H1 (cell line): ENCODE measurements around the gene AADAC. TPM values are rescaled to one million over a fixed set of nuclear protein-coding genes. Genes with fewer than 3 reads are reported as not detected.

Source experiments
- CTCF ChIA-PET: fragments of 300-600 bp; sonication (Branson Sonifier 250); formaldehyde crosslinking; loops from one replicate; lab custom pipeline; 2021; ENCODE audit not compliant: partially characterized antibody; lab: Charles Lee
- POLR2A ChIA-PET: fragments of 300-600 bp; sonication (Branson Sonifier 250); formaldehyde crosslinking; loops from one replicate; lab custom pipeline; 2021; ENCODE audit warnings: inconsistent platforms; ENCODE audit not compliant: partially characterized antibody; lab: Charles Lee
- DNase-seq, 2 experiments: peaks; one replicate each; pipeline versions ENCODE4 v3.0.0 to v3.0.0-alpha.2; 2010 to 2022; ENCODE audit warnings: low spot score in 2 of 2, low read depth in 1 of 2, mixed read lengths in 1 of 2
- FAIRE-seq: peaks from 2 replicates; lab custom pipeline; 2011; peaks lifted over from hg19 to GRCh38; lab: Jason Lieb, UNC
- H2AFZ ChIP-seq: 2 replicates; pipeline ENCODE4 v1.8.1; 2012; ENCODE audit warnings: low read length, inconsistent platforms
- H2AK5ac ChIP-seq: 2 replicates; pipeline ENCODE4 v1.6.1; 2013; ENCODE audit warnings: low read depth, low read length
- H2BK120ac ChIP-seq: replicated peaks from 2 replicates; pipeline ENCODE3; 2013; ENCODE audit warnings: low read depth, low read length, inconsistent platforms
- H2BK12ac ChIP-seq: 2 replicates; pipeline ENCODE4 v1.6.1; 2013; ENCODE audit warnings: low read depth, low read length
- H2BK15ac ChIP-seq: 2 replicates; pipeline ENCODE4 v1.6.1; 2013; ENCODE audit warnings: low read length
- H2BK20ac ChIP-seq: 2 replicates; pipeline ENCODE4 v1.6.1; 2013; ENCODE audit warnings: low read length
- H2BK5ac ChIP-seq: 2 replicates; pipeline ENCODE4 v1.6.1; 2013; ENCODE audit warnings: low read depth, low read length
- H3K14ac ChIP-seq: 2 replicates; pipeline ENCODE4 v1.6.1; 2013; ENCODE audit warnings: inconsistent platforms; ENCODE audit not compliant: insufficient read length
- H3K18ac ChIP-seq: 2 replicates; pipeline ENCODE4 v1.6.1; 2013; ENCODE audit warnings: low read length; ENCODE audit errors: extremely low read depth
- H3K23ac ChIP-seq: 2 replicates; pipeline ENCODE4 v1.6.1; 2013; ENCODE audit warnings: inconsistent platforms; ENCODE audit not compliant: insufficient read length
- H3K23me2 ChIP-seq: 2 replicates; pipeline ENCODE4 v1.6.1; 2013; ENCODE audit warnings: low read depth, low read length
- H3K27ac ChIP-seq: 2 replicates; pipeline ENCODE4 v1.6.1; 2011; ENCODE audit warnings: low read depth, low read length, inconsistent platforms
- H3K27me3 ChIP-seq, 4 experiments: replicated peaks in 1 of 4; 1 replicate in 1 of 4; 2 replicates in 3 of 4; pipeline versions ENCODE4 v1.6.1 to v1.8.1; 2011 to 2013; ENCODE audit warnings: low read length in 3 of 4, mild to moderate bottlenecking in 3 of 4, inconsistent platforms in 2 of 4, mixed read lengths in 2 of 4, moderate library complexity in 1 of 4; ENCODE audit not compliant: control insufficient read depth in 3 of 4, insufficient read depth in 3 of 4; ENCODE audit errors: extremely low read depth in 1 of 4
- H3K36me3 ChIP-seq, 4 experiments: 2 replicates each; pipeline versions ENCODE4 v1.6.1 to v1.8.1; 2011 to 2013; ENCODE audit warnings: mild to moderate bottlenecking in 4 of 4, low read length in 3 of 4, moderate library complexity in 2 of 4, control low read depth in 1 of 4, inconsistent platforms in 1 of 4; ENCODE audit not compliant: insufficient read depth in 4 of 4, control insufficient read depth in 2 of 4
- H3K4ac ChIP-seq: replicated peaks from 2 replicates; pipeline ENCODE3; 2013; ENCODE audit warnings: low read length, low read depth, mixed read lengths, inconsistent platforms; ENCODE audit not compliant: insufficient read length
- H3K4me1 ChIP-seq, 4 experiments: replicated peaks in 1 of 4; 1 replicate in 1 of 4; 2 replicates in 3 of 4; pipeline versions ENCODE4 v1.6.1 to v1.8.1; 2011 to 2013; ENCODE audit warnings: low read length in 3 of 4, inconsistent platforms in 2 of 4, mixed read lengths in 1 of 4; ENCODE audit not compliant: insufficient read depth in 4 of 4, control insufficient read depth in 3 of 4
- H3K4me2 ChIP-seq, 2 experiments: 2 replicates each; pipeline versions ENCODE4 v1.6.1 to v1.8.1; 2011 to 2013; ENCODE audit warnings: low read depth in 2 of 2, low read length in 2 of 2, control low read depth in 1 of 2, inconsistent platforms in 1 of 2, mild to moderate bottlenecking in 1 of 2; ENCODE audit not compliant: insufficient read depth in 1 of 2
- H3K4me3 ChIP-seq, 4 experiments: fragments of 200-600, 300-600 bp in 1 of 4; sonication (generic), shearing (Covaris generic), sonication (Bioruptor Twin) in 1 of 4; 2 replicates each; pipeline versions ENCODE4 v1.5.1 to v1.8.1; 2011 to 2016; ENCODE audit warnings: low read length in 4 of 4, low read depth in 3 of 4, control low read depth in 2 of 4, inconsistent platforms in 2 of 4, mild to moderate bottlenecking in 2 of 4, mixed read lengths in 1 of 4, moderate library complexity in 1 of 4; ENCODE audit not compliant: insufficient read depth in 2 of 4; ENCODE audit errors: extremely low read depth in 1 of 4
- H3K56ac ChIP-seq: replicated peaks from 2 replicates; pipeline ENCODE3; 2013; ENCODE audit warnings: low read depth, mild to moderate bottlenecking, mixed read lengths, low read length, inconsistent platforms; ENCODE audit not compliant: insufficient read length
- H3K79me1 ChIP-seq: 2 replicates; pipeline ENCODE4 v1.6.1; 2013; ENCODE audit warnings: low read depth, low read length, control low read depth
- H3K79me2 ChIP-seq, 2 experiments: 2 replicates each; pipeline versions ENCODE4 v1.6.1 to v1.8.1; 2012 to 2013; ENCODE audit warnings: low read length in 2 of 2, mild to moderate bottlenecking in 2 of 2, inconsistent platforms in 1 of 2; ENCODE audit not compliant: insufficient read depth in 2 of 2, control insufficient read depth in 1 of 2
- H3K9ac ChIP-seq, 4 experiments: replicated peaks in 1 of 4; 1 replicate in 1 of 4; 2 replicates in 3 of 4; pipeline versions ENCODE4 v1.6.1 to v1.8.1; 2011 to 2013; ENCODE audit warnings: low read depth in 3 of 4, low read length in 3 of 4, control low read depth in 2 of 4, mild to moderate bottlenecking in 2 of 4, moderate library complexity in 2 of 4, inconsistent platforms in 1 of 4; ENCODE audit errors: extremely low read depth in 1 of 4
- H3K9me3 ChIP-seq, 2 experiments: 2 replicates each; pipeline versions ENCODE4 v1.6.1 to v1.8.1; 2012 to 2013; ENCODE audit warnings: mild to moderate bottlenecking in 2 of 2, moderate library complexity in 2 of 2, control low read depth in 1 of 2, inconsistent platforms in 1 of 2, low read depth in 1 of 2, low read length in 1 of 2, mixed read lengths in 1 of 2; ENCODE audit not compliant: insufficient read depth in 2 of 2
- H4K20me1 ChIP-seq, 2 experiments: replicated peaks in 1 of 2; 2 replicates each; pipeline versions ENCODE3 to v1.8.1; 2011 to 2013; ENCODE audit warnings: inconsistent platforms in 2 of 2, low read length in 2 of 2, mild to moderate bottlenecking in 1 of 2; ENCODE audit not compliant: insufficient read depth in 2 of 2, control insufficient read depth in 1 of 2
- H4K5ac ChIP-seq: 2 replicates; pipeline ENCODE4 v1.6.1; 2013; ENCODE audit warnings: low read length, low read depth, mixed read lengths, inconsistent platforms; ENCODE audit not compliant: insufficient read length
- H4K8ac ChIP-seq: 2 replicates; pipeline ENCODE4 v1.8.0; 2013; ENCODE audit warnings: mild to moderate bottlenecking, moderate library complexity, low read length, inconsistent platforms; ENCODE audit not compliant: insufficient read depth; ENCODE audit errors: extremely low read depth
- H4K91ac ChIP-seq: replicated peaks from 2 replicates; pipeline ENCODE3; 2013; ENCODE audit warnings: low read length, mixed read lengths, inconsistent platforms; ENCODE audit not compliant: insufficient read length
- CHD1 ChIP-seq: IDR thresholded peaks from 2 replicates; pipeline ENCODE4 v1.6.1; 2012; ENCODE audit warnings: low read depth, low read length, improper control_type of control experiment
- EGR1 ChIP-seq: IDR thresholded peaks from 2 replicates; pipeline ENCODE4 v1.6.1; 2011; ENCODE audit warnings: low read depth, low read length, borderline replicate concordance
- FOSL1 ChIP-seq: IDR thresholded peaks from 2 replicates; pipeline ENCODE4 v1.6.1; 2011; ENCODE audit warnings: mild to moderate bottlenecking, low read depth, low read length, moderate library complexity; ENCODE audit not compliant: insufficient read depth
- GABPA ChIP-seq: IDR thresholded peaks from 2 replicates; pipeline ENCODE4 v1.6.1; 2011; ENCODE audit warnings: mild to moderate bottlenecking, low read length, moderate library complexity, borderline replicate concordance; ENCODE audit not compliant: insufficient read depth
- GTF2F1 ChIP-seq: IDR thresholded peaks from 2 replicates; pipeline ENCODE4 v1.6.1; 2012; ENCODE audit warnings: low read depth, low read length, improper control_type of control experiment, borderline replicate concordance
- KDM4A ChIP-seq: IDR thresholded peaks from one replicate; pipeline ENCODE4 v1.7.1; 2012; ENCODE audit warnings: low read depth, mild to moderate bottlenecking, moderate library complexity, low read length, inconsistent platforms; ENCODE audit not compliant: severe bottlenecking
- MAFK ChIP-seq: IDR thresholded peaks from 2 replicates; pipeline ENCODE4 v1.6.1; 2012; ENCODE audit warnings: low read depth, mild to moderate bottlenecking, improper control_type of control experiment, low read length
- NRF1 ChIP-seq: IDR thresholded peaks from 2 replicates; pipeline ENCODE4 v1.6.1; 2011; ENCODE audit warnings: mild to moderate bottlenecking, low read depth, low read length, improper control_type of control experiment
- RNF2 ChIP-seq: fragments of 200-900, 300-1000 bp; sonication (generic); IDR thresholded peaks from 2 replicates; pipeline ENCODE4 v1.7.1; 2016; ENCODE audit warnings: borderline replicate concordance, low read depth, mild to moderate bottlenecking, antibody characterized with exemption, low read length; ENCODE audit not compliant: poor library complexity, severe bottlenecking; ENCODE audit errors: missing control alignments
- SAP30 ChIP-seq: fragments of 300-600 bp; sonication (generic); IDR thresholded peaks from 2 replicates; pipeline ENCODE4 v1.7.1; 2012; ENCODE audit warnings: low read length, moderate library complexity, mild to moderate bottlenecking, inconsistent platforms; ENCODE audit not compliant: insufficient read depth, insufficient replicate concordance
- SIRT6 ChIP-seq: IDR thresholded peaks from one replicate; pipeline ENCODE4 v1.7.1; 2012; ENCODE audit warnings: low read length, inconsistent platforms
- SIX5 ChIP-seq: IDR thresholded peaks from 2 replicates; pipeline ENCODE4 v1.6.1; 2011; ENCODE audit warnings: mild to moderate bottlenecking, low read depth, low read length
- SRF ChIP-seq: IDR thresholded peaks from 2 replicates; pipeline ENCODE4 v1.6.1; 2011; ENCODE audit warnings: mild to moderate bottlenecking, low read depth, low read length, moderate library complexity
- TAF1 ChIP-seq: IDR thresholded peaks from 2 replicates; pipeline ENCODE4 v1.6.1; 2011; ENCODE audit warnings: mild to moderate bottlenecking, low read depth, low read length
- TCF12 ChIP-seq: IDR thresholded peaks from 2 replicates; pipeline ENCODE4 v1.6.1; 2011; ENCODE audit warnings: low read depth, mild to moderate bottlenecking, low read length
- TEAD4 ChIP-seq: IDR thresholded peaks from 2 replicates; pipeline ENCODE4 v1.6.1; 2012; ENCODE audit warnings: low read depth, low read length, inconsistent platforms, mixed read lengths
- ZNF274 ChIP-seq: IDR thresholded peaks from 2 replicates; pipeline ENCODE4 v1.7.0; 2012; ENCODE audit warnings: low read length, borderline replicate concordance; ENCODE audit errors: extremely low read depth
- polyA plus RNA-seq, 7 experiments: library from polyadenylated mRNA; depleted of rRNA in 3 of 7; stranded (reverse) in 5 of 7; unstranded in 2 of 7; fragments of >200 nt in 5 of 7; fragments of 200-250 nt in 2 of 7; gene quantifications; 1 replicate in 5 of 7; 2 replicates in 1 of 7; 4 replicates in 1 of 7; pipeline versions ENCODE4 v1.2.1 to v1.2.3, GENCODE V29; 2011 to 2013; ENCODE audit warnings: missing spikeins in 2 of 7, mixed read lengths in 2 of 7
- total RNA-seq: library from RNA; stranded (reverse); fragmentation: NEBNext Ultra II Directional; extraction: Animal tissue kit (Norgen Biotek cat#: 25700); gene quantifications from 2 replicates; pipeline ENCODE4 v1.2.1, GENCODE V29; 2021

The AADAC gene
- total and polyA plus RNA-seq, 2 of the 8 experiments (the other 6 are each of a cell fraction or from before 2014, with no cell fraction given), result not detected

DNA sequence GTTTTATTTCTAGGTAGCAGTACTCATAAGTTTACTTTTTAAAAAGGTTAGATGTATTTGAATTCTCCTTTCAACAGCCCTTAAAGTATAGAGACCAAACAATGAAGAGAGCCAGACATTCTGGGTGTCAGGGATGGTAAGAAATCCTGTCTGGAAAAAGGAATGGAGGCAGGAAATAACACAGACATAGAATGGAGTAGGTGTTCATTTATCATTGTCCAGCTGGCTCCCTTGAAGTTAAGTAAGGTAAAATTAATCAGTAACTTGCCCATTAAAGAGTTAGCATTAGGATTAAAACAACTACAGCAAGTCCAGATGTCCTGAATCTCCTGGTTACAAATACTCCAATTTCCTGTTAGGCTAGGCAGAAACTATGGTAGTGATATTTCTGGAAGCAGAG is 46.0 kb downstream of the AADAC start:
- Histone ChIP-seq H2AFZ (no peak overlapping the region), H4K5ac (no peak overlapping the region)
- DNase-seq, result no peak
- TF ChIP-seq FOSL1, result no peak
- TF ChIP-seq SIX5, result no peak
- TF ChIP-seq GTF2F1, result no peak
- TF ChIP-seq SRF, result no peak
- TF ChIP-seq RNF2, result no peak
- TF ChIP-seq TEAD4, result no peak
- TF ChIP-seq NRF1, result no peak
- no peak for TF ChIP-seq SAP30
- TF ChIP-seq KDM4A, result no peak
- no peak for TF ChIP-seq TAF1
- TF ChIP-seq ZNF274, result no peak
- TF ChIP-seq EGR1, result no peak
- TF ChIP-seq TCF12, result no peak
- TF ChIP-seq GABPA, result no peak
- no peak for TF ChIP-seq CHD1
- TF ChIP-seq MAFK, result no peak
- TF ChIP-seq SIRT6, result no peak

More for the DNA sequence above, 46.0 kb downstream of the AADAC start:
- FAIRE-seq, result no peak
- Histone ChIP-seq H4K8ac (no peak overlapping the region), H3K56ac (no peak overlapping the region), H3K9ac (no peak overlapping the region), H2BK20ac (no peak overlapping the region), H3K79me2 (no peaks in the 10 kb centered on the region), H3K23ac (no peak overlapping the region), H3K27ac (no peak overlapping the region), H3K9me3 (no peaks in the 10 kb centered on the region), H3K4me2 (no peak overlapping the region), H3K36me3 (no peaks in the 10 kb centered on the region), H3K18ac (no peak overlapping the region), H4K20me1 (no peaks in the 10 kb centered on the region), H2BK120ac (no peak overlapping the region), H3K79me1 (no peaks in the 10 kb centered on the region), H3K4me3 (no peak overlapping the region), H2BK15ac (no peak overlapping the region), H2BK12ac (no peak overlapping the region), H4K91ac (no peak overlapping the region), H3K4ac (no peak overlapping the region), H3K14ac (no peak overlapping the region), H2BK5ac (no peak overlapping the region), H3K23me2 (no peaks in the 10 kb centered on the region), H3K4me1 (no peaks in the 10 kb centered on the region), H3K27me3 (no peaks in the 10 kb centered on the region), H2AK5ac (no peak overlapping the region)
- CTCF ChIA-PET, result interaction anchor here (0.8 kb wide), 1 partner anchor 68 kb away, joined by 3 read pairs; no protein-coding TSS in a partner anchor
- POLR2A ChIA-PET, result no interaction called here
